Hematopoietic multipotent progenitor cell treated with erythropoietin and hydrocortisone succinate and interleukin-3 and kit ligand, for 8 days (in vitro differentiated cells): ENCODE measurements around the gene HOXA7.

ENCODE experiments used
- DNase-seq: peaks from one replicate; pipeline ENCODE4 v3.0.0-alpha.2; 2015

Gene HOXA7

GRCh38 chr7:27181795-27182275 lies 25.4 kb upstream of the HOXA7 start:
- no peak for DNase-seq

GRCh38 chr7:27180431-27181420 lies 24.3 kb upstream of the HOXA7 start:
- no peak for DNase-seq

DNA sequence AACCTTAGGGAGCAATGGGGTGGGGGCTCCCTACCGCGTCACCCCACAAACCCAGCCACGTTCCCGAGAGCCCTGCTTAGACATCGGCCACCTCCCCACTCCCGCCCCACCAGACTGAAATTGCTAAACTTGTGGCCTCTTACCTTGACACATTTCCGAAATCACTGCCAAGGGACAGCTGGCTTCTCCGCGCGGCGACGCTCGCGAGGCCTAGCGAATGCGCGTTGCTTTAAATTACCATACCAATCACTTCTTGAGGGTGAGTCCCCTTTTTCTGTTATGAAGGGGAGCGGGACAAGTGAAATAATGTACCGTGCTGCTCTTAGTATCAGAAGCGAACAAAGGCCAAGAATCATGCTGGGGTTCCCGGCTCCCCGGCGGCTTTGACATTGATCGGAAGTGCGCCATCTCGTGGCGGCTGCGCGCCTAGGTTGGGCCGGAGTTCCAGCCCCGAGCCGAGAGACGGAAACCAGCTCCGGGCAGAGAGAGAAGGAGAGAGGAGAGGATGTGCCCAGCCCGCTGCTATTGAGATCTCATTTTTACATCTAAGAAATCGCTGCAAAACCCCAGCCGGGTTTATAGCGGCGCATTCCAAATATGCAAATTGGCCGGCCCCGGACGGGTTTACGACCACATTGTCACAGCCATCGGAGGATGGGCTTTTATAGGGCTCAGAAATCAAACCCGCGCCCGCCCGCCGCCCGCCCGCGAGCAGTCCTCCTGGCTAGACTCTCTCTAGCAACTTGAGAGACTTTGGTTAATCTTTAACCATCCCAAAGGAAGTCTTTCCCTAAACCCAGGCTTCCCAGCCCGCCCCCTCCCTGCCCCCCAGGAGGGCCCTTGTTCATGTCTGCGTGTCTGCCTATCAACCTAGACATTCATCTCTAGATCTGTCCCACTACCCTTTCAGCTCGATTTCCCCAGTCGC lies 23.3 kb upstream of the HOXA7 start:
- DNase-seq, result peak; percentile 68

- no peak for DNase-seq
These were observed 22.6 kb upstream of the HOXA7 start for GRCh38 chr7:27179030-27179429.

- no peak for DNase-seq
These were observed 21.9 kb upstream of the HOXA7 start for GRCh38 chr7:27178366-27178765.

DNA sequence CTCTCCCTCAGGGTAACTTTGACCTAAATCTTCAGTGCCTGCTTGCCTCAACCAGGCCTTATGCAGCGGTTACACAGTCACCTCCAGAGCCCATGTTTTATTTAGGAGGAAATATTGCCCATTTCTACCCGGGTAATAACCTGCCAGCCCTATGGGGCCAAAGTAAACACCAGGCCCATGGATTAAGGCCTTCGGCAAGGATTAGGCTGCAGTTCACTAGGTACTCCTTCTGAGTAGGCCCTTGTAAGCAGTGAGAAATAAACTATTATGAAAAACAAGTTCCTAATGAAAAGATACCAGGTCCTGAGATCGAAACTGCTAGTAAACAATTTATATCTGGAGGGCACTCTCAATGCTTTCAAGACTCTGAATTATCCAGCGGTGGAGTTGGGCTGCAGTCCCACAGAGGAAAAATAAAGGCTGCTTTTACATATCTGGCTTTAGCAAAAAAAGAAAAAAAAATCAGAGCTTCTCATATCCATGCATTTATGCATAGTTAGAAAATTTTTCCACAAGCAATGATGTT lies 21.4 kb upstream of the HOXA7 start:
- no peak for DNase-seq

DNA sequence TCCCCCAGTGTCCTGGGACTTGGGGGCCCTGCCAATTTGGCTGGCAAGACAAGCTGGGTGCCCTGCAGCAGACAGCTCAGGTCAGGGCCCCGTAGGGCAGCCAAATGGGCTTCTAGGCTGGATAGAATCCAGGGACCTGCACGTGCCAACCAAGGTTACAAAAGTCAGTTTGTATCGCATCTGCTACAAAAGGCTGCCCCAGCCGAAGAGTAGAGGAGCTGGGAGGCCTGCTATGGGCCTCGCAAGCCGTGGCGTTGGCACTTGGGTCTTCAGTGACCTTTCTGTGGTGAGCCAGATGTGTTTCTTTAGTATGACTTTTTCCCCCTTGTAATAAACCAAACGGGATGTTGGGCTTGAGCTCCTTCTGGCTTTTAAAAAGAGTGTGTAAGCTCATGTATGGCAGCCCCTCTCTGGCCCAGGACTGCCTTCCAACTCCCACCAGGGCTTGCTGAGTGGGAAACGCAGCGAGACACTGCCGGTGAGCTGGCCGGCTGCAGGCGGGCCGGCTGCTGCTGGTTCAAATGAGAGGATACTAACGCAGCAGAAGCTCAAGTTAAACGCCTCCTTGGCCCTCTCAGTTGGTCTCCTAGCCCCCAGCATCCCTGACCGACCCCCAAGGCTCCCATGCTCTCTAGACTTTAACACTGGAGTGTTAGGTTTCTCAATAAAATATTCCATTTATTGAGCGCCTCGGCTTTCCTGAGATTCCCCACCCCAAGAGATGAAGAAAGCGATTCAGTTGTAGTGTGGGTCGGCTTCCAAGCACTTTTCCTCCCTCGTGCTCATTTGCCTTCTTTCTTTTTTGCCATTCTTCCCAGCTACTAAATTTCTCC lies 20.7 kb upstream of the HOXA7 start:
- DNase-seq, result no peak

DNA sequence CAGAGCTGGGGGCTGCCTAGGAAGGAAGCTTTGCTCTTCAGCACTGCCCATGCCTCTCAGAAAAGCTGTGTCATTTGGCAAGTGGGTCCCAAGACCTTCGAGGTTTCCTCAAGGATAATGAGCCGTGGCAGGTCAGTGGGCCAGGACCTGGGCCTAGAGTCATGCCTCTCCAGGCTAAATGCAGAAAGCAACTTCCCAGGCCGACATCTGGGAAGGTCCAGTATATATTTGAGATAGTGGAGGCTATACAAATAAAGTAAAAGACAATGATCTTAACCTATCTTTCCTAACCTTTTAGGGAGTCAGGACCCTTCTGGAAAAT lies 20.0 kb upstream of the HOXA7 start:
- DNase-seq, result no peak

GRCh38 chr7:27175626-27176523 lies 19.4 kb upstream of the HOXA7 start:
- no peak for DNase-seq

GRCh38 chr7:27174874-27175625 lies 18.6 kb upstream of the HOXA7 start:
- DNase-seq, result no peak

GRCh38 chr7:27173956-27174873 lies 17.7 kb upstream of the HOXA7 start, which contains the start of gene HOXA10:
Gene HOXA10, minus strand, starts transcription at chr7:27174320. Its CDS starts 14 bp downstream, at chr7:27174306.
- no peak for DNase-seq

DNA sequence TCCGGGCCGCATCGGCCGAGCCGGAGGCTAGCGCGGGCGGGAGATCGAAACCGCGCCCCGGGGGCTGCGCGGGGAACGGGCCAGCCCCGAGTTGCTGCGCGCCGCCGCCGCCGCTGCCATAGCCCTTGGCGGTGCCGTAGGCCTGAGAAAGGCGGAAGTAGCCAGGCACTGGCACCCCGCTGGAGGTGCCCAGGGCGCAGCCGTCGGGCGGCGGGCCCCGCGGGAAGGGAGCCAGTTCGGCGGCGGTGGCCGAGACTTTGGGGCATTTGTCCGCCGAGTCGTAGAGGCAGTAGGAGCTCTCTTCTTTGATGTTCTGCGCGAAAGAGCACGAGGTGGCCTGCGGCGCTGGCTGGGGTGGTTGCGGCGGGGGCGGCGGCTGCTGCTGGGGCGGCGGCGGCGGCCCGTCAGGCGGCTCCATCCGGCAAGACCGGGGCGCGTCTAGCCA lies 17.1 kb upstream of the HOXA7 start:
- DNase-seq, result no peak

DNA sequence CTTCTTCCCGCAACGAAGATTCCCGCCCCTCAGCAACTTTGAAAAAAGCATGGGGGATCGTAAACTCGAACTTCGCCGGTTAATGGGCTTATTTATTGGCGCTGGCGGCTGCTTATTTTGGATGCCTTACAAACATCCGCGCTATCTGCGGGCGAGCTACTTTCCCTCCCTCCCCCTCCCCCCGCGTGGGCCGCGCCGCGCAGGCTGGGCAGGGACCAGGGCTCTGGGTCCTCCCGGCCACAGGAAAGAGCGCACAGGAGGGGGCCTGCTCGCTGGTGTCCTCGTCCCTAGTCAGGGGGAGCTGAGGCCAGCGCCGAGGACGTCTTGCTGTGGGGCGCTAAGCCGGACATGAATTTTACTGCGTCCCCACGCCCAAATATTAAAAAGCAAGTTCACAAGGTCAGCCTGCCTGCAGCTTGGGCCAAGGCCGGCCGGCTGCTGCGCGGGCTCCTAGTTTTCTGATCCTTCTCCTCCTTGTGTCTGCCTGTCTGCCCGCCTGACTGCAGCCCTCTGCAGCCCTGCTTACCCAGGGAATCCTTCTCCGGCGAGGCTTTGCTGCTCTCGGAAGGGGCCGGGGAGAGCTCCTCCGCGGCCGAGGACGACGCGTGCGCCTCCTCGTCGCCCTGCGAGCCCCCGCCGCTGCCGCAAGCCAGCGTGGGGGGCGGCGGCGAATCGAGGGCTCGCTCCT lies 16.5 kb upstream of the HOXA7 start:
- DNase-seq, result no peak

DNA sequence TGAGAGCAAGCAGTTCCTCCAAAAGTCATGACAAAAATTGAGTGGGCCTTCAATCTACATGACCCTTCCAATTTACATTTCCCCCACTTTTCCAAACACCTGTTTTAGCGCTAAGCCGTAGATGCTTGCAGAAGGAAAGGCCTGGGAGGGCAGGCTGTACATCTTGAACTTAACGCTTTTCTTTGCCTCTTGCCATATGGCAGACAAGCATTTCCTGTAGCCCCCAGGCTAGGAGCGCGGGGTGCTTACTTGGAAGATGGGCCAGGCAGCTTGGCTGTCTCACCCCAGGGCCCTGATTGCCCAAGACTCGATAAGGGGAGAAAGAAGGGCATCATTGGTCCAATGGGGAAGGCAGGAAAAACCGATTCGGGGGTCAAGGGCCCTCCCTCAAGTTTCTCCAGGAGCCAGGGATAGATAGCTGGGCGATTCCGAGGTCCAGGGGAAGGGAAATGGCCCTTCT lies 15.9 kb upstream of the HOXA7 start:
- DNase-seq, result no peak

- no peak for DNase-seq
These were observed 15.3 kb upstream of the HOXA7 start for GRCh38 chr7:27171637-27172314.

DNA sequence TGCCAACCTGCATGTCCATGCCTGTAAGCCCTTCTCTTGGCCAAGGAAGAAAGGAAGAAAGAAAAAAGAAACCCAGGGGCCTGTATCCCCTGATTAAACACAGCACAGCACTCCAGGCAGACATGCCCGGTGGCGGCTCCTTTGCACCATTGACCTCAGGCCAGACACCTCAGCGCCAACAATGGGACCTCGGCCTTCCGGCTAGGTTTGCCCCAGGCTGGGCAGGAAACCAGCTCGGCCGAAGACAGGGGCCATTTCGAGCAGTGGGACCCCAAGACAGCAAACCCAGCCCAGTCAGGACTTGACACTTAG lies 14.8 kb upstream of the HOXA7 start:
- DNase-seq, result no peak

DNA sequence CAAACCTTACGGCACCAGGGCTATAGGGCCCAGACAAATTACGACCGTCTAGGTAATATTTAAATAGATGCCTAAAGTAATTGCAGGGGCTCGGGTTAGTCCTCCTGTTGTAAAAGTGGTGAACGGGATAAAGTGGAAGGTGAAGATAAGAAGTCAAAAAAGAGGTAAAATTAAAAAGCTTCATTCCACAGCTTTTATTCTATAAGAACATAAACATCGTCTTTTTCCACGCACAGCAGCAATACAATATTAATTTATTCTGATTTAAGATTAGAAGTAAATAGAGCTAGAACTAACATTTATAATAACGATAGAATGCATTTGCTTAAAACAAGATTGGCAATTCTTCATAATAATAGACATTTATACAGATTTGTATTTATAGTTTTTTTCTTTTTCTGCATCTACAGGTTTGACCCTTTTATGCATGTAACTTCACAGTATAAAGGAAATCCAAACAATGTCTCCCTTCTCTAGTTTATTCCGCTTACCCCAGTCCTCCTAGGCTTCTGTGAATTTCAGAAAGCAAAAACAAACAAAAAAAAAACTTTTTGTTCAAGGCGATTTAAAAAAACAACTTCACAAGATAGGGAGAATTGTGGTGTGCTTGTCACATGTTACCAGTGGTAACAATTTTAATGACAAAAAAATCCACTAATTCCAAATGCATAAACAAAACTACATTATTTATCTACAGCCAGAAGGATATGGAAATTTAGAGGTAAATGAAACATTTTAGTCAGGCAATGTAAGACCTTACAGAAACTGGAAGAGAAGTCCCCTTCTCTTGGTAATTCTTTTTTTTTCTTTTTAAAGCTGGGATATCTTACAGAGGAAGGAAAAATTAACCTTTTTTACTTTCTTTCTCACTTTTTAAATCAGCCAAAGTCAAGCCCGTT lies 14.2 kb upstream of the HOXA7 start:
- no peak for DNase-seq
